GM18909 (cell line): ENCODE data around the gene OR1F1.
"Not testable (repeated sequence)": the region's sequence is repeated elsewhere in the genome, so short reads cannot be mapped to it uniquely, and the experiment has no call there.

Source experiments
- ATAC-seq: cut with Tn5 transposase; IDR thresholded peaks from one replicate; pipeline ENCODE4 v1.9.1; 2021; ENCODE audit warnings: mild to moderate bottlenecking; ENCODE audit not compliant: unreplicated experiment, poor library complexity

OR1F1 gene

GRCh38 chr16:3193221-3194212 is 5.5 kb downstream of the OR1F1 start:
- ATAC-seq, result no peak

GRCh38 chr16:3194792-3195191 is 6.8 kb downstream of the OR1F1 start:
- ATAC-seq, result no peak

- no peak for ATAC-seq
These were observed 8.0 kb downstream of the OR1F1 start for GRCh38 chr16:3195975-3196374.

- ATAC-seq, result not testable (repeated sequence)
These were observed 9.8 kb downstream of the OR1F1 start for GRCh38 chr16:3197694-3198333.

- no peak for ATAC-seq
These were observed 10.5 kb downstream of the OR1F1 start for GRCh38 chr16:3198334-3199072.

- no peak for ATAC-seq
These were observed 15.0 kb downstream of the OR1F1 start for GRCh38 chr16:3202903-3203539.

GRCh38 chr16:3205939-3206338 is 17.9 kb downstream of the OR1F1 start:
- ATAC-seq, result not testable (repeated sequence)

- no peak for ATAC-seq
These were observed 19.3 kb downstream of the OR1F1 start for GRCh38 chr16:3207086-3207953.

- ATAC-seq, result no peak
These were observed 24.0 kb downstream of the OR1F1 start for GRCh38 chr16:3212006-3212405.

GRCh38 chr16:3212567-3212966 is 24.6 kb downstream of the OR1F1 start:
- no peak for ATAC-seq

- ATAC-seq, result no peak
These were observed 27.0 kb downstream of the OR1F1 start for GRCh38 chr16:3214904-3215600.

GRCh38 chr16:3215601-3216262 is 27.7 kb downstream of the OR1F1 start:
- ATAC-seq, result no peak

GRCh38 chr16:3216263-3216640 is 28.2 kb downstream of the OR1F1 start:
- ATAC-seq, result no peak

GRCh38 chr16:3220839-3221238 is 32.8 kb downstream of the OR1F1 start:
- no peak for ATAC-seq

- no peak for ATAC-seq
These were observed 36.0 kb downstream of the OR1F1 start for GRCh38 chr16:3223913-3224515.

GRCh38 chr16:3234543-3234856 is 46.5 kb downstream of the OR1F1 start:
- ATAC-seq, result no peak

- ATAC-seq, result peak; percentile 92
These were observed 47.0 kb downstream of the OR1F1 start, which contains the start of gene ZNF200 for GRCh38 chr16:3234857-3235561. Gene ZNF200, minus strand, starts transcription at chr16:3235158. Its CDS starts 1,403 bp downstream, at chr16:3233755.
